Esophagus squamous epithelium (tissue), 4 donors: ENCODE measurements around the gene COL23A1.

Source experiments
- POLR2A ChIP-seq, 4 donors: fragments of 450-650 bp; IDR thresholded peaks; one replicate each; pipeline ENCODE4 v1.6.1; 2017; ENCODE audit warnings: antibody characterized with exemption in 4 of 4, mild to moderate bottlenecking in 4 of 4, moderate library complexity in 3 of 4
- TF ChIP-seq, protein P1 (sequence below), 6 experiments: fragments of 450-650 bp in 4 of 6; fragments of 200-600 bp in 2 of 6; sonication (generic) in 2 of 6; IDR thresholded peaks; one replicate each; pipeline ENCODE4 v1.5.1; 2016 to 2019; ENCODE audit warnings: antibody characterized with exemption in 6 of 6, mild to moderate bottlenecking in 4 of 6, moderate library complexity in 4 of 6

DNA sequence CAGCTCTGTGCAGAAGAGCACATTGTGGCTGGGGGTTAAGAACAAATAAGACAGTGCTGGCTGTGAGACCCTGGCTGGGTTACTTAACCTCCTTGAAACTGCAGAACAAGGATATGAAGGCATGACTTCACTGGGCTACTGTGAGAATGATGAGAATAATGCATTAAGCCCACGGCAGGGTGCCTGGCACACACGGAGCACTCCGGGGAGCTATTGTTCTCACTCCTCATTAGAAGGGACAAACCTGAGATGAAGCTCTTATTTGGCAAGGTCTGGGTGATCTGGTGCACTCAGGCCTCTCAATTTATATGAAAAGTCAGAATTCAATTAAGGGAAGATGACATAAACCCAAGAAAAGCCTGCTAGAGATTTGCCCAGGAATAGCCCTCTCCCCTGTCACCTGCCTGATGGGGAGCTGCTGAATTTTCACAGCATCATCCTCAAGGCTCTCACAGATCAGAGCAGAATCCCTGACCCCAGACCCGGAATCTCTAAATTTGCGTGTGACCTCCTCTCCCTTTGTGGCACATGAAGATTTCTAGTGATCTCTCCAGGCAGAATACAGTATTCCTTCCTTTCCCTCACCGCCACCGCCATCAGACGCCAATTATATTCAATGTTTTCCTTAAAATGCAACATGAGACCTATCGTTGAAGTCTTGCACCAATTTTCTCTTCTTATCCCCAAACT, 102.1 kb downstream of the COL23A1 start:
- TF ChIP-seq, protein P1, sequence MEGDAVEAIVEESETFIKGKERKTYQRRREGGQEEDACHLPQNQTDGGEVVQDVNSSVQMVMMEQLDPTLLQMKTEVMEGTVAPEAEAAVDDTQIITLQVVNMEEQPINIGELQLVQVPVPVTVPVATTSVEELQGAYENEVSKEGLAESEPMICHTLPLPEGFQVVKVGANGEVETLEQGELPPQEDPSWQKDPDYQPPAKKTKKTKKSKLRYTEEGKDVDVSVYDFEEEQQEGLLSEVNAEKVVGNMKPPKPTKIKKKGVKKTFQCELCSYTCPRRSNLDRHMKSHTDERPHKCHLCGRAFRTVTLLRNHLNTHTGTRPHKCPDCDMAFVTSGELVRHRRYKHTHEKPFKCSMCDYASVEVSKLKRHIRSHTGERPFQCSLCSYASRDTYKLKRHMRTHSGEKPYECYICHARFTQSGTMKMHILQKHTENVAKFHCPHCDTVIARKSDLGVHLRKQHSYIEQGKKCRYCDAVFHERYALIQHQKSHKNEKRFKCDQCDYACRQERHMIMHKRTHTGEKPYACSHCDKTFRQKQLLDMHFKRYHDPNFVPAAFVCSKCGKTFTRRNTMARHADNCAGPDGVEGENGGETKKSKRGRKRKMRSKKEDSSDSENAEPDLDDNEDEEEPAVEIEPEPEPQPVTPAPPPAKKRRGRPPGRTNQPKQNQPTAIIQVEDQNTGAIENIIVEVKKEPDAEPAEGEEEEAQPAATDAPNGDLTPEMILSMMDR (IDR thresholded peaks at IDR 0.05): no peak
- no peak for TF ChIP-seq POLR2A (IDR thresholded peaks at IDR 0.05)
